NOMO-1 (cell line): Measurements from ENCODE around the gene HAND1.

Experiments
- DNase-seq, 2 experiments: peaks; one replicate each; lab custom pipeline; 2025; ENCODE audit not compliant: unreplicated experiment in 2 of 2; lab: John Stamatoyannopoulos, UW

HAND1 gene

DNA sequence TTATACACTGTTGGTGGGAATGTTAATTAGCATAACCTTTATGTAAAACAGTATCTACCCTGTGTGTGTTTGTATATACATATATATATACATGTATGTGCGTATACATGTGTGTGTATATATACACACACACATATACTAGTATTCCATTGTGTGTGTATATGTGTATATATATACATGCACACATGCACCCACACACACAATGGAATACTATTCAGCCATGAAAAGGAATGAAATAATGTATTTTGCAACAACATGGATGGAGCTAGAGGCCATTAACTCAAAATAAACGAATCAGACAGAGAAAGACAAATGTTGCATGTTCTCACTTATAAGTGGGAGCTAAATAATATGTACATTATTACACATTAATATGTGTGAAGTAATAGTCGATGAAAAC lies 49.8 kb downstream of the HAND1 start:
- DNase-seq: no peak
